ENCODE data around the gene NPC2.

DNA sequence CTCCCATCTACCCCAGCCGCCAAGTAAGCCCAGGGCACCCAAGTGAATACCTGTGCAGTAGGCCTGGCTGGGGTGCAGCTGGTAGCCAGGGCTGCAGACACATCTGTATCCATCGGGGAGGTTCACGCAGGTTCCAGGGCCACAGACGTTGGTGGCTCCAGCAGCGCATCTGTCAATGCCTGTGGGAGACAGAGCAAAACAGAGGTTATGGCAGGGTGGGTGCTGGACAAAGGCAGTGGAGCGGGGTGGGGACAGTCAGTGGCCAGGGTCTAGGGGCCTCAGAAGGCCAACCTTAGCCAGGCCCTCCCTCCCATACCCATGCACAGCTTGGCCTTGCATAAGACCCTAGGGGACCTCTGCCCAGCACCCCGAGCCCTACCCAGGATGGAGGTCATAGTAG lies 29.6 kb upstream of the NPC2 start:
- no peak for TF ChIP-seq POLR2A (IDR thresholded peaks at IDR 0.05)
- TF ChIP-seq, protein P1, sequence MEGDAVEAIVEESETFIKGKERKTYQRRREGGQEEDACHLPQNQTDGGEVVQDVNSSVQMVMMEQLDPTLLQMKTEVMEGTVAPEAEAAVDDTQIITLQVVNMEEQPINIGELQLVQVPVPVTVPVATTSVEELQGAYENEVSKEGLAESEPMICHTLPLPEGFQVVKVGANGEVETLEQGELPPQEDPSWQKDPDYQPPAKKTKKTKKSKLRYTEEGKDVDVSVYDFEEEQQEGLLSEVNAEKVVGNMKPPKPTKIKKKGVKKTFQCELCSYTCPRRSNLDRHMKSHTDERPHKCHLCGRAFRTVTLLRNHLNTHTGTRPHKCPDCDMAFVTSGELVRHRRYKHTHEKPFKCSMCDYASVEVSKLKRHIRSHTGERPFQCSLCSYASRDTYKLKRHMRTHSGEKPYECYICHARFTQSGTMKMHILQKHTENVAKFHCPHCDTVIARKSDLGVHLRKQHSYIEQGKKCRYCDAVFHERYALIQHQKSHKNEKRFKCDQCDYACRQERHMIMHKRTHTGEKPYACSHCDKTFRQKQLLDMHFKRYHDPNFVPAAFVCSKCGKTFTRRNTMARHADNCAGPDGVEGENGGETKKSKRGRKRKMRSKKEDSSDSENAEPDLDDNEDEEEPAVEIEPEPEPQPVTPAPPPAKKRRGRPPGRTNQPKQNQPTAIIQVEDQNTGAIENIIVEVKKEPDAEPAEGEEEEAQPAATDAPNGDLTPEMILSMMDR (IDR thresholded peaks at IDR 0.05) = no peak
